22Rv1 (cell line): ENCODE results near the gene GPN1.
"Not testable (repeated sequence)": the region's sequence is repeated elsewhere in the genome, so short reads cannot be mapped to it uniquely, and the experiment has no call there.

Experiments used
- ZFX ChIP-seq: fragments of 450-650 bp; IDR thresholded peaks from 2 replicates; pipeline ENCODE4 v1.6.1; 2017; ENCODE audit warnings: antibody characterized with exemption, borderline replicate concordance
- TF ChIP-seq, protein P1 (sequence below): fragments of 450-650 bp; IDR thresholded peaks from 2 replicates; pipeline ENCODE4 v1.5.1; 2017; ENCODE audit warnings: mild to moderate bottlenecking

- TF ChIP-seq, protein P1, sequence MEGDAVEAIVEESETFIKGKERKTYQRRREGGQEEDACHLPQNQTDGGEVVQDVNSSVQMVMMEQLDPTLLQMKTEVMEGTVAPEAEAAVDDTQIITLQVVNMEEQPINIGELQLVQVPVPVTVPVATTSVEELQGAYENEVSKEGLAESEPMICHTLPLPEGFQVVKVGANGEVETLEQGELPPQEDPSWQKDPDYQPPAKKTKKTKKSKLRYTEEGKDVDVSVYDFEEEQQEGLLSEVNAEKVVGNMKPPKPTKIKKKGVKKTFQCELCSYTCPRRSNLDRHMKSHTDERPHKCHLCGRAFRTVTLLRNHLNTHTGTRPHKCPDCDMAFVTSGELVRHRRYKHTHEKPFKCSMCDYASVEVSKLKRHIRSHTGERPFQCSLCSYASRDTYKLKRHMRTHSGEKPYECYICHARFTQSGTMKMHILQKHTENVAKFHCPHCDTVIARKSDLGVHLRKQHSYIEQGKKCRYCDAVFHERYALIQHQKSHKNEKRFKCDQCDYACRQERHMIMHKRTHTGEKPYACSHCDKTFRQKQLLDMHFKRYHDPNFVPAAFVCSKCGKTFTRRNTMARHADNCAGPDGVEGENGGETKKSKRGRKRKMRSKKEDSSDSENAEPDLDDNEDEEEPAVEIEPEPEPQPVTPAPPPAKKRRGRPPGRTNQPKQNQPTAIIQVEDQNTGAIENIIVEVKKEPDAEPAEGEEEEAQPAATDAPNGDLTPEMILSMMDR, result not testable (repeated sequence)
- not testable (repeated sequence) for TF ChIP-seq ZFX
Observed at GRCh38 chr2:27685006-27685405, 56.2 kb downstream of the GPN1 start.
